Adrenal gland (tissue), 12 donors: ENCODE results near the gene EYA3. TPM values are rescaled to one million over a fixed set of nuclear protein-coding genes. Genes with fewer than 3 reads are reported as not detected.

Source experiments
- DNase-seq, 7 donors: peaks; one replicate each; pipeline ENCODE4 v3.0.0-alpha.2; 2019 to 2020
- H3K27ac ChIP-seq, 5 donors: fragments of 200-600 bp; sonication (generic) in 4 of 5; 1 replicate in 3 of 5; 2 replicates in 2 of 5; pipeline versions ENCODE4 v1.5.1 to v1.8.0; 2016 to 2020; ENCODE audit warnings: mild to moderate bottlenecking in 1 of 5
- H3K27me3 ChIP-seq: fragments of 200-600 bp; 2 replicates; pipeline ENCODE4 v1.8.0; 2021
- H3K36me3 ChIP-seq, 2 donors: fragments of 200-600 bp; replicated peaks in 1 of 2; 1 replicate in 1 of 2; 2 replicates in 1 of 2; pipeline versions ENCODE4 v1.5.1 to v1.8.0; 2018 to 2022
- H3K4me1 ChIP-seq, 2 donors: fragments of 200-600 bp; replicated peaks in 1 of 2; 1 replicate in 1 of 2; 2 replicates in 1 of 2; pipeline versions ENCODE4 v1.5.1 to v1.8.0; 2018 to 2021
- H3K4me3 ChIP-seq, 4 donors: fragments of 200-600 bp; sonication (generic) in 3 of 4; one replicate each; pipeline ENCODE4 v1.5.1; 2016 to 2018
- H3K9me3 ChIP-seq, 3 donors: fragments of 200-600 bp; sonication (generic) in 1 of 3; replicated peaks in 1 of 3; 1 replicate in 2 of 3; 2 replicates in 1 of 3; pipeline versions ENCODE4 v1.5.1 to v1.8.0; 2016 to 2021
- POLR2A ChIP-seq, 2 donors: fragments of 450-650 bp; IDR thresholded peaks; one replicate each; pipeline ENCODE4 v1.6.1; 2017; ENCODE audit warnings: antibody characterized with exemption in 2 of 2, mild to moderate bottlenecking in 2 of 2, moderate library complexity in 1 of 2
- WGBS, 4 donors: extraction: QIAGEN DNeasy Blood & Tissue Kit in 2 of 4; methylation state at CpG; one replicate each; pipeline versions ENCODE4 v1.1.5 to v1.1.7; 2013 to 2017; 5-methylcytosine and 5-hydroxymethylcytosine counted together
- intact Hi-C, 2 donors: fragments of 100-400 bp; cut with DNase I; formaldehyde crosslinking; loops; one replicate each; pipeline versions ENCODE4 v1.14.1 to v1.15.0; 2022 to 2023
- polyA plus RNA-seq, 3 donors: library from polyadenylated mRNA; stranded (reverse); fragments of 200-250 nt in 2 of 3; fragments of 350-450 nt in 1 of 3; fragmentation: Illumina TruSeq in 1 of 3; extraction: RNeasy Lipid Tissue Mini Kit (QIAGEN cat#74804) in 1 of 3; gene quantifications; one replicate each; pipeline ENCODE4 v1.2.3, GENCODE V29; 2013 to 2014
- total RNA-seq, 9 donors: library from RNA; depleted of rRNA in 4 of 9; stranded (reverse); fragments of >200 nt in 4 of 9; fragments of 120-200 nt in 1 of 9; fragmentation: NEBNext Ultra II Directional in 1 of 9; extraction: Animal tissue kit (Norgen Biotek cat#: 25700) in 1 of 9; gene quantifications; one replicate each; pipeline versions ENCODE4 v1.1.0 to v1.2.4, GENCODE V29; 2013 to 2023
- TF ChIP-seq, protein P1 (sequence below), 6 experiments: fragments of 450-650 bp in 4 of 6; fragments of 200-600 bp in 2 of 6; sonication (generic) in 1 of 6; IDR thresholded peaks; 1 replicate in 5 of 6; 2 replicates in 1 of 6; pipeline versions ENCODE4 v1.5.1 to v1.8.0; 2016 to 2021; ENCODE audit warnings: antibody characterized with exemption in 6 of 6, mild to moderate bottlenecking in 2 of 6, moderate library complexity in 1 of 6
- donor health status: healthy with polysubstance abuse.
- donor health status: Bipolar disorder and iron deficiency.
- donor health status: DM: yes; HTN: yes; CAD: no.
- donor health status: DM: no; HTN: no; CAD: no.
- donor health status: DM: no; HTN: no; CAD: no.
- donor health status: DM: yes; HTN: yes; CAD: no.

EYA3 gene
- total and polyA plus RNA-seq, 12 donors: 4.3 to 28.9 (median 14.3) TPM

DNA sequence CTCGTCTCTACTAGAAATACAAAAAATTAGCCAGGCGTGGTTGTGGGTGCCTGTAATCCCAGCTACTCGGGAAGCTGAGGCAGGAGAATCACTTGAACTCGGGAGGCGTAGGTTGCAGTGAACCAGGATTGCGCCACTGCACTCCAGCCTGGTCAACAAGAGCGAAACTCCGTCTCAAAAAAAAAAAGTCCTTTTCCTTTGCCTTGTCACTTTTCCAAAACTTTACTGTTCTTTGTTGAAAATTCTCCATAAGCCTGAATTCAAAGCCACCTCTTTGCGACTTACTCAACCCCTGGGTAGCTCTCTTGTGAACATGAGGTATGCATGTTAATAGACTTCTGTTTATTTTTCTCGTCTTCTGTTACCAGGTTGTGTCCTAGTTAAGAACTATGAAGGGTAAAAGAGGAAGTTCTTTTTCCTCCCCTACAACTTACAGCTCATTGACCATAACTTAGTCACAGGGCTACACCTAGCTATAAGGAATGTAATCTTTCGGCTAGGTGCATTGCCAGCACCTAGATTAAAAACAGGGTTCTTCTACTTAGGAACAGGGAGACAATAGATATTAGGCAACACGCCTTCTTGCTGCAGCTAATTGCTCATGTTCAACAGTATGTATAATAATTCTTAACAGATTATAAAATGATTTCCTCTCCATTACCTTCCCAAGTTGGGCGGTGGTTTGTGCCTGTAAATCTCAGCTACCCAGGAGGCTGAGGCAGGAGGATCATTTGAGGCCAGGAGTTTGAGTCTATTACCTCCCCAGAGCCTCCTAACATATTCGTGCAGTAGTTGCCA is 47.2 kb upstream of the EYA3 start:
- no peak for TF ChIP-seq POLR2A (IDR thresholded peaks at IDR 0.05)
- TF ChIP-seq, protein P1, sequence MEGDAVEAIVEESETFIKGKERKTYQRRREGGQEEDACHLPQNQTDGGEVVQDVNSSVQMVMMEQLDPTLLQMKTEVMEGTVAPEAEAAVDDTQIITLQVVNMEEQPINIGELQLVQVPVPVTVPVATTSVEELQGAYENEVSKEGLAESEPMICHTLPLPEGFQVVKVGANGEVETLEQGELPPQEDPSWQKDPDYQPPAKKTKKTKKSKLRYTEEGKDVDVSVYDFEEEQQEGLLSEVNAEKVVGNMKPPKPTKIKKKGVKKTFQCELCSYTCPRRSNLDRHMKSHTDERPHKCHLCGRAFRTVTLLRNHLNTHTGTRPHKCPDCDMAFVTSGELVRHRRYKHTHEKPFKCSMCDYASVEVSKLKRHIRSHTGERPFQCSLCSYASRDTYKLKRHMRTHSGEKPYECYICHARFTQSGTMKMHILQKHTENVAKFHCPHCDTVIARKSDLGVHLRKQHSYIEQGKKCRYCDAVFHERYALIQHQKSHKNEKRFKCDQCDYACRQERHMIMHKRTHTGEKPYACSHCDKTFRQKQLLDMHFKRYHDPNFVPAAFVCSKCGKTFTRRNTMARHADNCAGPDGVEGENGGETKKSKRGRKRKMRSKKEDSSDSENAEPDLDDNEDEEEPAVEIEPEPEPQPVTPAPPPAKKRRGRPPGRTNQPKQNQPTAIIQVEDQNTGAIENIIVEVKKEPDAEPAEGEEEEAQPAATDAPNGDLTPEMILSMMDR (IDR thresholded peaks at IDR 0.05): no peak
- intact Hi-C loops: no loop called here

DNA sequence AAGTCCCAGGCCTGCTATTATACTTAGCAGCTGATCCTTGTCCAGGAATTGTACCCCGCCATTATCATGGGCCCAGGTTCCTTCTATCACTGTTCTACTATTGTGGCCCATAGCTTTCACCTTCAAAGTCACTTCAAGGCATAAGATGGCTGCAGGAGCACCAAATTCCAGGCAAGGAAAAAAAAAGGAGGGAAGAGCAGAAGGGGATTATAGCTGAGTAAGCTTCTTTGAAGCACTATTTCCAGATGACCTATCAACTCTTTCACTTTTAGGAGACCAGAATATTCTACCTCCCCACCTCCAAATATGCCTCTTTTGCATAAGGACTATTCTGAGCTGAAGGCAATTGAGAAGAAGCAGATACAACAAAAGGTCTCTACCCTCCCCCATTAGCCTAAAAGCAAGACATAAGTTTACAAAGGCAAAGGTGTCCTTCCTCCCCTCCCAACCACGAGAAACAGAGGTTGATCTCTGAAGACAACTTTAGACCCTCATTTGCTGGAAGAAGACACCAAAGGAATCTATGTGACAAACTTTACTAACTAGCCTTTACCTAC is 46.3 kb upstream of the EYA3 start:
- no peak overlapping the region for H3K4me3 ChIP-seq
- no peaks in the 10 kb centered on the region for H3K36me3 ChIP-seq
- no peak for DNase-seq
- H3K27ac ChIP-seq: peak overlapping the region in 1 of 5 donors; percentile 39
- H3K9me3 ChIP-seq: no peaks in the 10 kb centered on the region
- H3K27me3 ChIP-seq: no peaks in the 10 kb centered on the region
- TF ChIP-seq POLR2A (IDR thresholded peaks at IDR 0.05): no peak
- TF ChIP-seq, protein P1 (IDR thresholded peaks at IDR 0.05): no peak
- no peaks in the 10 kb centered on the region for H3K4me1 ChIP-seq
- intact Hi-C loops: no loop called here
- WGBS, 4 donors: 82 to 93% (median 89%) methylated on average over 2 of the region's 2 CpGs

More for the DNA sequence above, 47.2 kb upstream of the EYA3 start:
- Histone ChIP-seq H3K27me3 (no peaks in the 10 kb centered on the region), H3K9me3 (no peaks in the 10 kb centered on the region), H3K27ac (peak overlapping the region in 1 of 5 donors; percentile 39), H3K4me1 (no peaks in the 10 kb centered on the region), H3K4me3 (no peak overlapping the region), H3K36me3 (no peaks in the 10 kb centered on the region)
- 71 to 78% (median 74%) methylated on average over 14 of the region's 14 CpGs for WGBS, 4 donors
- peak in 2 of 7 donors; percentile 27 to 54 for DNase-seq

DNA sequence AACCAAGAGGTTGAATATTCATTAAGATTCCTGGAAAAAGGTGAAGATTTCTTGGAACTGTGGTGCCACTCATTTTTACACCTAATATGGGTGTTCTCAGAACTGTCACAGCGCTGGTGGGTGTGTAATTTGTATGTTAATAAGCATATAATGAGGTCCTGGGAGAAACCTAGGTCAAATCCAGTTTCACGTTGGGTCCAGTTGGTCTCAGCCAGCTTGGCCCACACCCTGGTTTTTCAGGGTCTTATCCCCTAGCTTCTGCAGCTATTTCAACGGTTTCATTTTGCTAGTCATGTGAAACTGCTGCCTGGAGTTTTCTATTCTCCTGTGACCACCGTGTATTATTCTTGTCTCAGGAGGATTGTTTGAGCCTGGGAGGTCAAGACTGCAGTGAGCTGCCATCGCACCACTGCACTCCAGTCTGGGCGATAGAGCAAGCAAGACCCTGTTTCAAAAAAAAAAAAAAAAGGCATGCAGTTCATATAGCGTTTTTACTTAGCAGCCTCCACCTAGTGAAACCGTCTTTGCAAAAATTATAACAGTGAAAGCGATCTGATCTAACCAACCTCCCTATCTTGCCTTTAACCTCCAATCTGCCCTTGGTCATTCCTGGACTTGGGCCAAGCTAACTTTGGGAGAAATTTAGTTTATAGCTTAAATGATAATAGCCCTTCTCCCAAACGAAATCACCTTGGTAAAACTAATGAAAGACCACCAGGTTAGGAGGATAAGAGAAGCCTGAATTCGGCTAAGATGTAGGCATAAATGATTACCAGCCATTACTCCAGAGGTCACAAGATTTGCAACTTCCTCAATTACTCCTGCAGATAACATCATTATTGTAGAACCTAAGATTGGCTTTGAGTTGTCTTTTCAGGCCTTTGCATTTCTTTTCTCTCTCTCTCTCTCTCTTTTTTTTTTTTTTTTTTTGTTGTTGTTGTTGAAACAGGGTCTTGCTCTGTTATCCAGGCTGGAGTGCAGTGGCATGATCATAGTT is 44.1 kb upstream of the EYA3 start:
- Histone ChIP-seq H3K27ac (no peak overlapping the region), H3K36me3 (no peaks in the 10 kb centered on the region), H3K4me1 (no peaks in the 10 kb centered on the region), H3K9me3 (no peaks in the 10 kb centered on the region), H3K27me3 (no peaks in the 10 kb centered on the region), H3K4me3 (no peak overlapping the region)
- TF ChIP-seq, protein P1 (IDR thresholded peaks at IDR 0.05): no peak
- no peak for TF ChIP-seq POLR2A (IDR thresholded peaks at IDR 0.05)
- 72 to 82% (median 75%) methylated on average over 11 of the region's 11 CpGs for WGBS, 4 donors
- DNase-seq: no peak
- intact Hi-C loops: no loop called here

DNA sequence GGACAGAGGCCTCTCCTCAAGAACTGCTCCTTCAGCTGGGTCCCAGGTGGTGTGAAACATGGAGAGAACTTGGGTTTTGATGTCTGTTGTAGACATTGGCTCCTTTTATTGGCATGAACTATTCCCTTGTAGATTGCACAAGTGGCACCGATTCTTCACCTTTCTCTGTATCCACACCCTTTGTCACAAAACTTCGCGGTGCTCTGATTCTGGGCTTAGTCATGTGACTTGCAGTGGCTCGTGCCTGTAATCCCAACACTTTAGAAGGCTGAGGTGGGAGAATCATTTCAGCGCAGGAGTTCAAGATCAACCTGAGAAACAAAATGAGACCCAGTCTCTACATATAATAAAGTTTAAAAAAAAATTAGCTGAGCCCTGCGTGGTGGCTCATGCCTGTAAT is 42.5 kb upstream of the EYA3 start:
- Histone ChIP-seq H3K36me3 (no peaks in the 10 kb centered on the region), H3K27ac (no peak overlapping the region), H3K4me3 (no peak overlapping the region), H3K9me3 (no peaks in the 10 kb centered on the region), H3K4me1 (no peaks in the 10 kb centered on the region), H3K27me3 (no peaks in the 10 kb centered on the region)
- DNase-seq: no peak
- intact Hi-C loops: no loop called here
- WGBS, 4 donors: 76 to 86% (median 80%) methylated on average over 6 of the region's 6 CpGs
- TF ChIP-seq POLR2A (IDR thresholded peaks at IDR 0.05): no peak
- TF ChIP-seq, protein P1 (IDR thresholded peaks at IDR 0.05): no peak
